HepG2 (cell line): ENCODE measurements around the gene HAP1. TPM values are rescaled to one million over a fixed set of nuclear protein-coding genes. Genes with fewer than 3 reads are reported as not detected.

Experiments used
- ATAC-seq: fragments of 200-7000 bp; cut with Tn5 transposase; 3 replicates; pipeline ENCODE4 v1.9.1; 2020; ENCODE audit warnings: mild to moderate bottlenecking, moderate library complexity
- BruUV-seq: library from RNA; stranded (reverse); fragments of 400-500 nt; replicated peaks from 2 replicates; lab custom pipeline; 2021; lab: Mats Ljungman, UMichigan
- CTCF ChIA-PET: fragments of 300-600 bp; formaldehyde crosslinking; extraction: SDS; loops from one replicate; lab custom pipeline; 2021; ENCODE audit warnings: low total read pairs, inconsistent platforms, low intra/inter-chr PET ratio; lab: Yijun Ruan, JAX
- POLR2A ChIA-PET: fragments of 350-600 bp; sonication (Branson Sonifier 250); formaldehyde crosslinking; loops from one replicate; lab custom pipeline; 2020; ENCODE audit warnings: antibody characterized with exemption, inconsistent platforms; lab: Yijun Ruan, JAX
- DNase-seq: peaks from one replicate; pipeline ENCODE4 v3.0.0-alpha.2; 2015; ENCODE audit warnings: low spot score
- FAIRE-seq: peaks from 3 replicates; lab custom pipeline; 2011; peaks lifted over from hg19 to GRCh38; lab: Jason Lieb, UNC
- H2AFZ ChIP-seq: one replicate; pipeline ENCODE4 v1.6.1; 2011; ENCODE audit warnings: low read length, inconsistent platforms
- H3K27ac ChIP-seq: fragments of 300-600 bp; 3 replicates; pipeline ENCODE4 v1.8.0; 2011; ENCODE audit warnings: mixed run types, mild to moderate bottlenecking, mixed read lengths, low read length, inconsistent platforms; ENCODE audit not compliant: insufficient read depth; ENCODE audit errors: extremely low read length
- H3K27me3 ChIP-seq, 2 experiments: fragments of 200-600 bp in 1 of 2; 2 replicates in 1 of 2; 3 replicates in 1 of 2; pipeline versions ENCODE4 v1.6.0 to v1.8.0; 2011; ENCODE audit warnings: low read length in 2 of 2, mild to moderate bottlenecking in 2 of 2, moderate library complexity in 2 of 2, inconsistent platforms in 1 of 2; ENCODE audit not compliant: insufficient read depth in 2 of 2, control insufficient read depth in 1 of 2
- H3K36me3 ChIP-seq, 2 experiments: fragments of 200-600 bp in 1 of 2; replicated peaks in 1 of 2; 2 replicates in 1 of 2; 3 replicates in 1 of 2; pipeline versions ENCODE4 v1.5.1 to v1.8.0; 2011; ENCODE audit warnings: low read length in 2 of 2, inconsistent platforms in 1 of 2; ENCODE audit not compliant: insufficient read depth in 2 of 2, control insufficient read depth in 1 of 2
- H3K4me1 ChIP-seq: 2 replicates; pipeline ENCODE4 v1.5.1; 2012; ENCODE audit warnings: low read length, inconsistent platforms; ENCODE audit not compliant: insufficient read depth
- H3K4me2 ChIP-seq: 2 replicates; pipeline ENCODE4 v1.6.0; 2011; ENCODE audit warnings: low read depth, low read length, inconsistent platforms
- H3K4me3 ChIP-seq, 3 experiments: fragments of 200-600 bp in 1 of 3; sonication (generic), shearing (Covaris generic) in 1 of 3; replicated peaks in 1 of 3; 2 replicates each; pipeline ENCODE4 v1.5.1; 2011 to 2016; ENCODE audit warnings: low read length in 3 of 3, inconsistent platforms in 2 of 3, low read depth in 2 of 3, mild to moderate bottlenecking in 2 of 3, control low read depth in 1 of 3, mixed read lengths in 1 of 3; ENCODE audit not compliant: insufficient read depth in 1 of 3
- H3K79me2 ChIP-seq: one replicate; pipeline ENCODE4 v1.6.1; 2011; ENCODE audit warnings: low read length, inconsistent platforms; ENCODE audit not compliant: insufficient read depth
- H3K9ac ChIP-seq: 2 replicates; pipeline ENCODE4 v1.6.0; 2011; ENCODE audit warnings: mild to moderate bottlenecking, low read depth, low read length, inconsistent platforms; ENCODE audit not compliant: insufficient read depth
- H3K9me3 ChIP-seq: 2 replicates; pipeline ENCODE4 v1.5.1; 2012; ENCODE audit warnings: mild to moderate bottlenecking, low read length
- H4K20me1 ChIP-seq: 2 replicates; pipeline ENCODE4 v1.6.0; 2011; ENCODE audit warnings: inconsistent platforms, mild to moderate bottlenecking, low read length, moderate library complexity; ENCODE audit not compliant: insufficient read depth
- NFE2L2 ChIP-seq: fragments of 150-350 bp; IDR thresholded peaks from 2 replicates; pipeline ENCODE4 v1.6.1; 2014; ENCODE audit warnings: low read length
- NR2C2 ChIP-seq: sonication (generic); formaldehyde crosslinking; IDR thresholded peaks from 2 replicates; pipeline ENCODE4 v1.4.0; 2020; ENCODE audit warnings: missing genetic modification reagents, mild to moderate bottlenecking, moderate library complexity, borderline replicate concordance
- RFX1 ChIP-seq: fragments of 450-650 bp; IDR thresholded peaks from 2 replicates; pipeline ENCODE4 v1.6.1; 2017
- WGBS: methylation state at CpG from one replicate; pipeline ENCODE4 v1.1.6; 2017; ENCODE audit warnings: low lambda C conversion rate; 5-methylcytosine and 5-hydroxymethylcytosine counted together
- in situ Hi-C: cut with HindIII; loops from 2 replicates; pipeline ENCODE4 v1.10.0; 2017; ENCODE audit warnings: low pct_unique_long_range_greater_than_20kb; ENCODE audit not compliant: extremely low pct_ligation_motif_present
- intact Hi-C: fragments of 100-400 bp; cut with micrococcal nuclease; formaldehyde crosslinking; loops from one replicate; pipeline ENCODE4 v1.10.0; 2022; ENCODE audit not compliant: unreplicated experiment
- polyA plus RNA-seq, 8 experiments: library from polyadenylated mRNA; depleted of rRNA in 3 of 8; stranded (reverse) in 7 of 8; unstranded in 1 of 8; fragments of >200 nt; fragmentation: Illumina TruSeq in 4 of 8; extraction: Trizol in 4 of 8; gene quantifications; 2 replicates each; pipeline versions ENCODE4 v1.2.1 to v1.2.3, GENCODE V29; 2011 to 2016; ENCODE audit warnings: low read depth in 4 of 8, missing spikeins in 1 of 8, mixed read lengths in 1 of 8; ENCODE audit not compliant: insufficient read depth in 1 of 8
- total RNA-seq, 5 experiments: library from RNA; depleted of rRNA; stranded (reverse); fragments of >200 nt; fragmentation: Illumina TruSeq; extraction: Trizol; gene quantifications; 2 replicates each; pipeline ENCODE4 v1.2.3, GENCODE V29; 2016; ENCODE audit warnings: low read depth in 1 of 5
- TF ChIP-seq, protein P1 (sequence below): sonication (generic); formaldehyde crosslinking; conservative IDR thresholded peaks from 2 replicates; pipeline ENCODE4 v1.8.1; 2023; ENCODE audit warnings: missing genetic modification reagents

The HAP1 gene
- total and polyA plus RNA-seq, 2 of the 13 experiments (the other 11 are each of a cell fraction or from before 2014, with no cell fraction given), result 0.07 TPM

DNA sequence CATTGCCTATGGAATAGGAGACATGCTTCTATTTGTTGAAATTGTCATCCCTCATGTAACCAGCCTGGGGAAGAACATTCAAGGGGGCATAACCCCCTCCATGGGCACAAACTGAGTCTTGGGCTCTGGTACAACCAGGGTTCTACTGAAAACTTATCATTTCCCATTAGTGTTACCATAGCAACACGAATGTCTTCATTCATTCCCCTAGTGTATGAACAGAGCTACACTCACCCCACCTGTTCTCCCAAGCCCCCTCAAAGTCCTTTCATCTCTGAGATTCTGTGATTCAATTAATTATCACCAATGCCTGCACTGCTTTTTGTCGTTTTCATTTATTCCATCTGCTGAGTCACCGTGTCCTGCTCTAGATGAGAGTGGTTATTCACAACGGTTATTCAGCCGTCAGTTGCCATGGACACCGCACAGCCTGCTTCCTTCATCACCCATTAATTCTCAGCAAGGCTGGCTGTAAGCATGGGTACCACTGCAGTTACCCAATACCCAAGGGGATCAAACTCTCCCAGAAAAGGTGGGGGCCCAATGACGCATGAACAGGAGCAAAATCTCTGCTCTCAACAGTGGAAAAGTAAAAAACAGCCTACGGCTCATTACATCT lies 23.9 kb downstream of the HAP1 start:
- ChIA-PET POLR2A (interaction anchor here (0.7 to 0.8 kb wide), 2 partner anchors 22 to 76 kb away, joined by 3 read pairs; partner anchors contain the start of gene JUP), CTCF (interaction anchor here (0.7 kb wide), 1 partner anchor 44 kb away, joined by 3 read pairs; no protein-coding TSS in a partner anchor)
- Histone ChIP-seq H3K27me3 (peaks cover 4 to 35% of the 10 kb centered on the region in 2 experiments; a peak in 4 of 5 replicates), H3K9me3 (no peaks in the 10 kb centered on the region), H3K4me3 (no peak overlapping the region), H3K4me2 (no peak overlapping the region), H3K4me1 (peaks cover 28% of the 10 kb centered on the region), H3K9ac (no peak overlapping the region), H2AFZ (no peak overlapping the region), H3K27ac (no peak overlapping the region), H3K36me3 (no peaks in the 10 kb centered on the region), H3K79me2 (no peaks in the 10 kb centered on the region), H4K20me1 (no peaks in the 10 kb centered on the region)
- in situ Hi-C loops (no loop called here), intact Hi-C loops (no loop called here)
- WGBS, result 47% methylated on average over 8 of the region's 8 CpGs
- FAIRE-seq (no peak), DNase-seq (no peak), ATAC-seq (no peak)
- TF ChIP-seq RFX1 (peak; percentile 66), NFE2L2 (peak; percentile 62; the same call in 1 of the 2 replicates), NR2C2 (CRISPR knock-in tag) (no peak)
- TF ChIP-seq, protein P1, sequence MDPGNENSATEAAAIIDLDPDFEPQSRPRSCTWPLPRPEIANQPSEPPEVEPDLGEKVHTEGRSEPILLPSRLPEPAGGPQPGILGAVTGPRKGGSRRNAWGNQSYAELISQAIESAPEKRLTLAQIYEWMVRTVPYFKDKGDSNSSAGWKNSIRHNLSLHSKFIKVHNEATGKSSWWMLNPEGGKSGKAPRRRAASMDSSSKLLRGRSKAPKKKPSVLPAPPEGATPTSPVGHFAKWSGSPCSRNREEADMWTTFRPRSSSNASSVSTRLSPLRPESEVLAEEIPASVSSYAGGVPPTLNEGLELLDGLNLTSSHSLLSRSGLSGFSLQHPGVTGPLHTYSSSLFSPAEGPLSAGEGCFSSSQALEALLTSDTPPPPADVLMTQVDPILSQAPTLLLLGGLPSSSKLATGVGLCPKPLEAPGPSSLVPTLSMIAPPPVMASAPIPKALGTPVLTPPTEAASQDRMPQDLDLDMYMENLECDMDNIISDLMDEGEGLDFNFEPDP (CRISPR knock-in tag), result 0 out of 2 replicates have a peak, but pooled peaks have one; percentile 65
- TF ChIP-seq, all 625 proteins: peak for 3
- no TSS peak for BruUV-seq
